Tibial nerve (tissue), 4 donors: ENCODE data around the gene TENT4B.

ENCODE experiments used
- CTCF ChIP-seq, 5 experiments: fragments of 200-600 bp in 3 of 5; fragments of 450-650 bp in 2 of 5; sonication (generic) in 3 of 5; IDR thresholded peaks; one replicate each; pipeline ENCODE4 v1.5.1; 2016 to 2019; ENCODE audit warnings: antibody characterized with exemption in 5 of 5, mild to moderate bottlenecking in 3 of 5, moderate library complexity in 2 of 5
- EP300 ChIP-seq, 2 donors: sonication (generic); formaldehyde crosslinking; IDR thresholded peaks; one replicate each; pipeline ENCODE4 v1.6.1; 2017; ENCODE audit warnings: antibody characterized with exemption in 2 of 2, mild to moderate bottlenecking in 1 of 2
- POLR2A ChIP-seq, 2 donors: fragments of 450-650 bp; IDR thresholded peaks; one replicate each; pipeline ENCODE4 v1.6.1; 2017; ENCODE audit warnings: antibody characterized with exemption in 2 of 2, mild to moderate bottlenecking in 2 of 2, moderate library complexity in 2 of 2

DNA sequence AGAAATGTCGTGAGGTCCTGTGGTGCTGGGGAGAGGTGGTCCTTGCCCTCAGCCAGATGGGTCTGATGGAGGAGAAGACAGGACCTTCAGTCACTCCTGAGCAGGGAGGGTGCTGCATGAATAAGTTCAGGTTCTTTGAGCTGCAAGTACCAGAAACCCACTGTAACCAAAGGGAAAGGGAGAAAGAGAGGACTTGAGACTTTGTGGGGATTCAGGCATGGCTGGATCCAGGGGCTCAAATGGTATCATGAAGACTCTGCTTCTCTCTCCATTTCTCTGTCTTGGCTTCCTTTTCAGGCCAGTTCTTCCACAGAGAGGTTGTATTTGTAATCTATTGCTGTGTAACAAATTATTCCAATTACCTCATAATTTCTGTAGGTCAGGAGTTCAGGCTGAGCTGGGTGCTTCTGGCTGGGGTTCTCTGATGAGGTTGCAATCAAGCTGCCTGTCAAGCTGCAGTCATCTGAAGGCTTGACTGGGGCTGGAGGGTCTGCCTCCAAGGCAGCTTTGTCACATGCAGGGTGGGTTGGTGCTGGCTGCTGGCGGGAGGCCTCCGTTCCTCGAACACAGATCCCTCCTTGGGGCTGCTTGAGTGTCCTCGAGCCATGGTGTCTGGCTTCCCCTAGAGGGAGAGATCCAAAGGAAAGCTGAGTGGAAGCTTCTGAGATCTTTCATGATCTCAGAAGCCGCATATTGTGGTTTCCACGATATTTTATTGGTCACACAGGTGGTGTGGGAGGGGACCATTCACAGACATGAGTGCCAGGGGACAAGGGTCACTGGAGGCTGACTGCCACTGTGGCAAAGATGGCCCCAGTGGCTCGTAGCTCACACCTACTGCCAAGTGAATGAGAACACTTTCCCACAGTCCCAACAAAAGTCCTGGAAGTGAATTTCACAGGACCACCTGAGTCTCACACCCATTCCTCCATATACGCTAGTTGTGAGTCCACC is 107.4 kb downstream of the TENT4B start:
- no peak for TF ChIP-seq CTCF (IDR thresholded peaks at IDR 0.05)
- no peak for TF ChIP-seq POLR2A (IDR thresholded peaks at IDR 0.05)
- TF ChIP-seq EP300 (IDR thresholded peaks at IDR 0.05) = no peak
